ENCODE data around the gene CNOT4. TPM values are rescaled to one million over a fixed set of nuclear protein-coding genes. Genes with fewer than 3 reads are reported as not detected.

CNOT4 gene
- total and polyA plus RNA-seq, 10 of the 15 experiments (the other 5 are each of a cell fraction or from before 2014, with no cell fraction given) = 9.4 to 29.6 (median 16.6) TPM

GRCh38 chr7:135428879-135429278, 81.0 kb downstream of the CNOT4 start:
- ChIA-PET RAD21 (ENCODE audit: unreplicated experiment) (no interaction called here), POLR2A (interaction anchor here (0.8 kb wide), 1 partner anchor 38 kb away, joined by 3 read pairs; no protein-coding TSS in a partner anchor), SMC1A (ENCODE audit: uncharacterized antibody, unreplicated experiment) (no interaction called here), CTCF (interaction anchor here (2.0 kb wide), 1 partner anchor 14 kb away, joined by 4 read pairs; no protein-coding TSS in a partner anchor)
- no peak for FAIRE-seq
- Histone ChIP-seq H3K9me3 (replicated peaks; ENCODE audit: control insufficient read depth, insufficient read depth, low read length) (no peaks in the 10 kb centered on the region), H3K36me3 (ENCODE audit: control insufficient read depth in 2 of 2, insufficient read depth in 2 of 2, low read length in 1 of 2) (no peaks in the 10 kb centered on the region; a peak in 3 of 4 replicates), H2AFZ (ENCODE audit: control insufficient read depth, low read depth, low read length) (no peak overlapping the region), H3K27ac (ENCODE audit: control insufficient read depth, insufficient read depth) (no peak overlapping the region), H3K9ac (ENCODE audit: control insufficient read depth, insufficient read depth, low read length) (no peak overlapping the region), H3K79me2 (ENCODE audit: control insufficient read depth, insufficient read depth, low read length) (peaks cover 6% of the 10 kb centered on the region), H3K4me1 (ENCODE audit: control insufficient read depth, insufficient read depth, low read length) (no peaks in the 10 kb centered on the region), H4K20me1 (ENCODE audit: control insufficient read depth, insufficient read depth) (no peaks in the 10 kb centered on the region), H3K4me2 (ENCODE audit: control insufficient read depth, insufficient read depth) (no peak overlapping the region), H3K27me3 (replicated peaks in 1 of 2; ENCODE audit: control insufficient read depth in 2 of 2, insufficient read depth in 2 of 2, low read length in 1 of 2) (no peaks in the 10 kb centered on the region), H3K4me3 (no peak overlapping the region)
- WGBS (ENCODE audit: insufficient coverage, insufficient replicate concordance, low lambda C conversion rate, missing lambda C conversion rate) = 100% methylated on average over 1 of the region's 1 CpG
- intact Hi-C loops (cut with micrococcal nuclease; ENCODE audit: unreplicated experiment) (no loop called here), in situ Hi-C loops (cut with MboI) (no loop called here)
- BruUV-seq (replicated peaks) = no TSS peak
- DNase-seq (ENCODE audit: low read depth, low spot score) = no peak
- no peak for ATAC-seq
- no peak for TF ChIP-seq SPI1 (IDR thresholded peaks at IDR 0.05; ENCODE audit: borderline replicate concordance, insufficient read depth, low read depth, low read length)
- TF ChIP-seq TCF3 (IDR thresholded peaks at IDR 0.05; ENCODE audit: borderline replicate concordance, insufficient read depth, low read depth, low read length) = no peak
- TF ChIP-seq NKRF (conservative IDR thresholded peaks at IDR 0.05) = no peak
- no peak for TF ChIP-seq CEBPZ (IDR thresholded peaks at IDR 0.05; ENCODE audit: low read depth, low read length)
- TF ChIP-seq CHD2 (IDR thresholded peaks at IDR 0.05; ENCODE audit: borderline replicate concordance, low read depth, low read length) = no peak
- no peak for TF ChIP-seq KAT2A (conservative IDR thresholded peaks at IDR 0.05; ENCODE audit: control insufficient read depth, low read depth, low read length)
- no peak for TF ChIP-seq CHD1 (IDR thresholded peaks at IDR 0.05; ENCODE audit: low read depth, low read length)
- TF ChIP-seq SUPT20H (IDR thresholded peaks at IDR 0.05; ENCODE audit: borderline replicate concordance, control insufficient read depth, low read depth, low read length) = no peak
- TF ChIP-seq BCLAF1 (IDR thresholded peaks at IDR 0.05) = no peak
- no peak for TF ChIP-seq TAF1 (IDR thresholded peaks at IDR 0.05; ENCODE audit: borderline replicate concordance, low read depth, low read length)
- TF ChIP-seq RUNX3 (IDR thresholded peaks at IDR 0.05; ENCODE audit: low read length) = no peak

All from GM12878 (cell line).